Measurements from ENCODE around the gene ADAM30. TPM values are rescaled to one million over a fixed set of nuclear protein-coding genes. Genes with fewer than 3 reads are reported as not detected.
"Not testable (repeated sequence)": the region's sequence is repeated elsewhere in the genome, so short reads cannot be mapped to it uniquely, and the experiment has no call there.

Gene ADAM30
- total RNA-seq, 1 experiment from 2014 or later, result not detected

- Histone ChIP-seq H3K9me2 (replicated peaks; ENCODE audit: low read length) (no peaks in the 10 kb centered on the region), H3F3A (ENCODE audit: low read length, unreplicated experiment) (no peaks in the 10 kb centered on the region), H3K27me3 (ENCODE audit: low read length) (no peaks in the 10 kb centered on the region), H3K4me3 (ENCODE audit: low read length) (no peak overlapping the region), H3K9ac (ENCODE audit: low read length) (no peak overlapping the region), H3K36me3 (ENCODE audit: low read depth, low read length) (no peaks in the 10 kb centered on the region), H3K9me3 (ENCODE audit: low read length) (no peaks in the 10 kb centered on the region), H3K79me2 (ENCODE audit: low read length) (no peaks in the 10 kb centered on the region), H4K20me1 (ENCODE audit: low read length) (no peaks in the 10 kb centered on the region), H2AFZ (ENCODE audit: low read length) (peak overlapping the region; percentile 35; the same call in 1 of the 2 replicates), H3K4me1 (ENCODE audit: insufficient read depth, low read length) (peaks cover 29% of the 10 kb centered on the region), H3K4me2 (ENCODE audit: low read length) (no peak overlapping the region), H3K27ac (ENCODE audit: low read length) (no peak overlapping the region)
- DNase-seq, result no peak
- intact Hi-C loops (cut with micrococcal nuclease), result loop anchor here (2.0 kb wide), 1 partner anchor 49 kb away; no protein-coding TSS in a partner anchor
- TF ChIP-seq CTCF (conservative IDR thresholded peaks at IDR 0.05; ENCODE audit: low read depth, low read length), result no peak
- CTCF ChIA-PET, result no interaction called here
- POLR2A ChIA-PET (ENCODE audit: unreplicated experiment), result no interaction called here
- ATAC-seq, result no peak
- no TSS peak for BruUV-seq (replicated peaks)
These were observed 38.2 kb downstream of the ADAM30 start for GRCh38 chr1:119858126-119858525.

GRCh38 chr1:119853155-119853554 is 43.2 kb downstream of the ADAM30 start:
- intact Hi-C loops (cut with micrococcal nuclease), result no loop called here
- BruUV-seq (replicated peaks), result no TSS peak
- H3K27me3 ChIP-seq (ENCODE audit: low read length), result no peaks in the 10 kb centered on the region

GRCh38 chr1:119844206-119844605 is 52.1 kb downstream of the ADAM30 start:
- H3F3A ChIP-seq (ENCODE audit: low read length, unreplicated experiment); H3K4me3 ChIP-seq (ENCODE audit: low read length); intact Hi-C loops (cut with micrococcal nuclease); H3K27me3 ChIP-seq (ENCODE audit: low read length); H3K36me3 ChIP-seq (ENCODE audit: low read depth, low read length); H3K4me2 ChIP-seq (ENCODE audit: low read length); DNase-seq; H3K79me2 ChIP-seq (ENCODE audit: low read length); CTCF ChIA-PET; POLR2A ChIA-PET (ENCODE audit: unreplicated experiment); H3K9me3 ChIP-seq (ENCODE audit: low read length); H3K9me2 ChIP-seq (replicated peaks; ENCODE audit: low read length); ATAC-seq; BruUV-seq (replicated peaks); H2AFZ ChIP-seq (ENCODE audit: low read length); H3K27ac ChIP-seq (ENCODE audit: low read length); H3K9ac ChIP-seq (ENCODE audit: low read length); H4K20me1 ChIP-seq (ENCODE audit: low read length): not testable (repeated sequence)
- TF ChIP-seq CTCF (conservative IDR thresholded peaks at IDR 0.05; ENCODE audit: low read depth, low read length), result peak; percentile 51
- peaks cover 17% of the 10 kb centered on the region for H3K4me1 ChIP-seq (ENCODE audit: insufficient read depth, low read length)

More at GRCh38 chr1:119853155-119853554, 43.2 kb downstream of the ADAM30 start:
- ATAC-seq (no peak), DNase-seq (no peak)
- H3K4me2 ChIP-seq (ENCODE audit: low read length), result no peak overlapping the region
- H3K79me2 ChIP-seq (ENCODE audit: low read length), result no peaks in the 10 kb centered on the region
- no peaks in the 10 kb centered on the region for H4K20me1 ChIP-seq (ENCODE audit: low read length)
- TF ChIP-seq CTCF (conservative IDR thresholded peaks at IDR 0.05; ENCODE audit: low read depth, low read length) (no peak), EZH2phosphoT487 (IDR thresholded peaks at IDR 0.05; ENCODE audit: borderline replicate concordance, low read length) (no peak), EZH2 (IDR thresholded peaks at IDR 0.05; ENCODE audit: low read length, unreplicated experiment) (no peak)
- ChIA-PET CTCF (no interaction called here), POLR2A (ENCODE audit: unreplicated experiment) (no interaction called here)
- H3K4me3 ChIP-seq (ENCODE audit: low read length), result no peak overlapping the region
- no peak overlapping the region for H3K9ac ChIP-seq (ENCODE audit: low read length)
- H3K27ac ChIP-seq (ENCODE audit: low read length), result no peak overlapping the region
- no peaks in the 10 kb centered on the region for H3K4me1 ChIP-seq (ENCODE audit: insufficient read depth, low read length)
- no peaks in the 10 kb centered on the region for H3K9me3 ChIP-seq (ENCODE audit: low read length)
- no peaks in the 10 kb centered on the region for H3K36me3 ChIP-seq (ENCODE audit: low read depth, low read length)
- H3F3A ChIP-seq (ENCODE audit: low read length, unreplicated experiment), result no peaks in the 10 kb centered on the region
- no peaks in the 10 kb centered on the region for H3K9me2 ChIP-seq (replicated peaks; ENCODE audit: low read length)
- no peak overlapping the region for H2AFZ ChIP-seq (ENCODE audit: low read length)

Other genes starting within 250 kb of the ADAM30 start
- 3.9 and 5.3 TPM in 2 replicates for gene ZNF697, start 248.2 kb downstream of the ADAM30 start, total RNA-seq (2014; rRNA removed)
- 134 and 155 TPM in 2 replicates for gene PHGDH, start 184.6 kb downstream of the ADAM30 start, total RNA-seq (2014; rRNA removed)
- gene HMGCS2, start 127.6 kb downstream of the ADAM30 start, total RNA-seq (2014; rRNA removed), result not detected in 2 replicates
- 0.40 and 0.87 TPM in 2 replicates for gene REG4, start 85.1 kb downstream of the ADAM30 start, total RNA-seq (2014; rRNA removed)
- 42.2 and 61.5 TPM in 2 replicates for gene NOTCH2, start 173.1 kb upstream of the ADAM30 start, total RNA-seq (2014; rRNA removed)